Amygdala (tissue), 56 donors: ENCODE measurements around the gene COIL.
A peak's percentile ranks its signal among the peaks of the same experiment; 100 is the strongest.
"Not testable (repeated sequence)": the region's sequence is repeated elsewhere in the genome, so short reads cannot be mapped to it uniquely, and the experiment has no call there.

ENCODE experiments used
- DNase-seq, 56 donors: peaks; one replicate each; lab custom pipeline; 2025; lab: John Stamatoyannopoulos, UW

The COIL gene

GRCh38 chr17:56980526-56980925 is 19.7 kb upstream of the COIL start:
- DNase-seq: not testable (repeated sequence)

- DNase-seq: no peak
Measured at GRCh38 chr17:56979091-56979480, 18.2 kb upstream of the COIL start.

GRCh38 chr17:56978441-56979090 is 17.7 kb upstream of the COIL start:
- peak in 2 of 56 donors; percentile 7 to 23 for DNase-seq

GRCh38 chr17:56977673-56978395 is 17.0 kb upstream of the COIL start, which contains the start of gene SCPEP1:
TSS of gene SCPEP1 (plus strand) at chr17:56978131. CDS start at chr17:56978160, 29 bp downstream.
- peak; percentile 15 to 93 (median 82) for DNase-seq

- DNase-seq: no peak
Measured at GRCh38 chr17:56976941-56977608, 16.2 kb upstream of the COIL start.

- no peak for DNase-seq
Measured at GRCh38 chr17:56975656-56976055, 14.8 kb upstream of the COIL start.

- DNase-seq: no peak
Measured at GRCh38 chr17:56974055-56974454, 13.2 kb upstream of the COIL start.

GRCh38 chr17:56973520-56973919 is 12.7 kb upstream of the COIL start:
- no peak for DNase-seq

GRCh38 chr17:56972111-56972730 is 11.4 kb upstream of the COIL start:
- DNase-seq: no peak

GRCh38 chr17:56970974-56971373 is 10.1 kb upstream of the COIL start:
- no peak for DNase-seq

- no peak for DNase-seq
Measured at GRCh38 chr17:56966338-56966737, 5.5 kb upstream of the COIL start.

GRCh38 chr17:56965681-56966080 is 4.8 kb upstream of the COIL start:
- DNase-seq: not testable (repeated sequence)

GRCh38 chr17:56965241-56965640 is 4.4 kb upstream of the COIL start:
- DNase-seq: not testable (repeated sequence)

GRCh38 chr17:56956992-56957391 is 3.9 kb downstream of the COIL start:
- DNase-seq: no peak

GRCh38 chr17:56949595-56949994 is 11.3 kb downstream of the COIL start:
- no peak for DNase-seq

GRCh38 chr17:56948491-56948890 is 12.4 kb downstream of the COIL start:
- no peak for DNase-seq

GRCh38 chr17:56947741-56948140 is 13.1 kb downstream of the COIL start:
- no peak for DNase-seq

- DNase-seq: no peak
Measured at GRCh38 chr17:56945938-56946505, 14.8 kb downstream of the COIL start.

GRCh38 chr17:56943505-56944125 is 17.2 kb downstream of the COIL start:
- no peak for DNase-seq

GRCh38 chr17:56939869-56940484 is 20.9 kb downstream of the COIL start:
- DNase-seq: peak in 1 of 56 donors; percentile 51
